HL-60 (cell line): ENCODE data around the gene IWS1.
"Not testable (repeated sequence)": the region's sequence is repeated elsewhere in the genome, so short reads cannot be mapped to it uniquely, and the experiment has no call there.

Experiments used
- DNase-seq, 2 experiments: peaks; one replicate each; pipeline ENCODE4 v3.0.0-alpha.2; 2010 to 2020; ENCODE audit warnings: low read depth in 1 of 2, low spot score in 1 of 2
- H3K27ac ChIP-seq: fragments of 250-450 bp; sonication (Bioruptor Pico); replicated peaks from 2 replicates; pipeline ENCODE4 v1.5.1; 2020; ENCODE audit warnings: mild to moderate bottlenecking, moderate library complexity
- H3K27me3 ChIP-seq: fragments of 250-450 bp; sonication (Bioruptor Pico); 2 replicates; pipeline ENCODE4 v1.5.1; 2021; ENCODE audit warnings: mild to moderate bottlenecking, moderate library complexity; ENCODE audit not compliant: insufficient read depth, poor library complexity, severe bottlenecking
- H3K4me3 ChIP-seq: replicated peaks from 2 replicates; pipeline ENCODE4 v1.5.1; 2011; ENCODE audit warnings: mild to moderate bottlenecking, control low read depth, low read length; ENCODE audit not compliant: insufficient read depth
- CTCF ChIP-seq: IDR thresholded peaks from one replicate; pipeline ENCODE4 v1.5.1; 2011; ENCODE audit warnings: low read length, control low read depth, inconsistent platforms; ENCODE audit not compliant: insufficient read depth
- GABPA ChIP-seq: IDR thresholded peaks from 2 replicates; pipeline ENCODE4 v1.6.1; 2012; ENCODE audit warnings: low read depth
- POLR2AphosphoS5 ChIP-seq: IDR thresholded peaks from 2 replicates; pipeline ENCODE4 v1.6.1; 2012; ENCODE audit warnings: low read depth
- REST ChIP-seq: IDR thresholded peaks from 2 replicates; pipeline ENCODE4 v1.6.1; 2012; ENCODE audit warnings: low read depth; ENCODE audit not compliant: insufficient replicate concordance
- SPI1 ChIP-seq: IDR thresholded peaks from 2 replicates; pipeline ENCODE4 v1.6.1; 2012; ENCODE audit warnings: low read depth, mild to moderate bottlenecking, borderline replicate concordance

Gene IWS1

GRCh38 chr2:127453392-127454171, 72.7 kb downstream of the IWS1 start:
- TF ChIP-seq CTCF (no peak), SPI1 (no peak), POLR2AphosphoS5 (no peak), REST (no peak), GABPA (no peak)
- no peak for DNase-seq
- H3K27ac ChIP-seq = no peak overlapping the region
- no peak overlapping the region for H3K4me3 ChIP-seq
- no peaks in the 10 kb centered on the region for H3K27me3 ChIP-seq

GRCh38 chr2:127453013-127453391, 73.3 kb downstream of the IWS1 start:
- Histone ChIP-seq H3K27me3 (no peaks in the 10 kb centered on the region), H3K4me3 (no peak overlapping the region), H3K27ac (no peak overlapping the region)
- no peak for DNase-seq
- no peak for TF ChIP-seq CTCF
- no peak for TF ChIP-seq POLR2AphosphoS5
- no peak for TF ChIP-seq REST
- no peak for TF ChIP-seq SPI1
- no peak for TF ChIP-seq GABPA

GRCh38 chr2:127452423-127452822, 73.9 kb downstream of the IWS1 start:
- H3K27me3 ChIP-seq, H3K4me3 ChIP-seq, DNase-seq, H3K27ac ChIP-seq: not testable (repeated sequence)

- H3K4me3 ChIP-seq = no peak overlapping the region
- H3K27ac ChIP-seq = no peak overlapping the region
- TF ChIP-seq SPI1 = no peak
- TF ChIP-seq REST = no peak
- no peak for TF ChIP-seq CTCF
- TF ChIP-seq GABPA = no peak
- no peak for TF ChIP-seq POLR2AphosphoS5
- H3K27me3 ChIP-seq = no peaks in the 10 kb centered on the region
- DNase-seq = no peak
Measured at GRCh38 chr2:127451981-127452380, 74.3 kb downstream of the IWS1 start.
